Omental fat pad (tissue), 4 donors: ENCODE measurements around the gene L3MBTL4. TPM values are rescaled to one million over a fixed set of nuclear protein-coding genes. Genes with fewer than 3 reads are reported as not detected.

Experiments used
- ATAC-seq: fragments of 150-250 bp; one replicate; pipeline ENCODE4 v1.9.1; 2016; ENCODE audit warnings: mild to moderate bottlenecking, moderate library complexity; ENCODE audit not compliant: low FRiP score
- DNase-seq: peaks from one replicate; pipeline ENCODE4 v3.0.0-alpha.2; 2019; ENCODE audit warnings: low spot score
- CTCF ChIP-seq, 3 donors: fragments of 450-650 bp; IDR thresholded peaks; one replicate each; pipeline ENCODE4 v1.5.1; 2016 to 2017; ENCODE audit warnings: antibody characterized with exemption in 3 of 3, mild to moderate bottlenecking in 3 of 3, moderate library complexity in 2 of 3
- total RNA-seq, 4 donors: library from RNA; depleted of rRNA; stranded (reverse); fragments of >200 nt; gene quantifications; one replicate each; pipeline ENCODE4 v1.1.0, GENCODE V29; 2016

The L3MBTL4 gene
- total RNA-seq, 4 donors from 2014 or later: 7.2 to 14.8 (median 8.3) TPM

- no peak for ATAC-seq
- DNase-seq: no peak
Observed at GRCh38 chr18:5937795-5938194, 476.9 kb downstream of the L3MBTL4 start.

GRCh38 chr18:5937121-5937520 lies 477.6 kb downstream of the L3MBTL4 start:
- no peak for ATAC-seq

More at GRCh38 chr18:5937795-5938194, 476.9 kb downstream of the L3MBTL4 start:
- TF ChIP-seq CTCF (IDR thresholded peaks at IDR 0.05): no peak

GRCh38 chr18:5930789-5931188 lies 483.9 kb downstream of the L3MBTL4 start:
- DNase-seq (no peak), ATAC-seq (no peak)
- TF ChIP-seq CTCF (IDR thresholded peaks at IDR 0.05): no peak

More at GRCh38 chr18:5937121-5937520, 477.6 kb downstream of the L3MBTL4 start:
- TF ChIP-seq CTCF (IDR thresholded peaks at IDR 0.05): no peak
- no peak for DNase-seq

- ATAC-seq: no peak
- no peak for DNase-seq
- no peak for TF ChIP-seq CTCF (IDR thresholded peaks at IDR 0.05)
Observed at GRCh38 chr18:5918205-5918858, 496.4 kb downstream of the L3MBTL4 start.

GRCh38 chr18:5914951-5915350 lies 499.8 kb downstream of the L3MBTL4 start:
- ATAC-seq (no peak), DNase-seq (no peak)
- TF ChIP-seq CTCF (IDR thresholded peaks at IDR 0.05): no peak

- ATAC-seq: no peak
- no peak for TF ChIP-seq CTCF (IDR thresholded peaks at IDR 0.05)
- no peak for DNase-seq
Observed at GRCh38 chr18:5914016-5914415, 500.7 kb downstream of the L3MBTL4 start.

- ATAC-seq (no peak), DNase-seq (no peak)
- TF ChIP-seq CTCF (IDR thresholded peaks at IDR 0.05): no peak
Observed at GRCh38 chr18:5912566-5912965, 502.1 kb downstream of the L3MBTL4 start.
